DND-41 (cell line): ENCODE data around the gene SFXN2.

ENCODE experiments used
- CTCF ChIP-seq: IDR thresholded peaks from 2 replicates; pipeline ENCODE4 v1.5.1; 2012; ENCODE audit warnings: borderline replicate concordance, low read length, moderate library complexity, mild to moderate bottlenecking; ENCODE audit not compliant: poor library complexity, severe bottlenecking; ENCODE audit errors: extremely low read depth
- EZH2 ChIP-seq: IDR thresholded peaks from 3 replicates; pipeline ENCODE4 v1.6.1; 2012; ENCODE audit warnings: borderline replicate concordance, low read depth, mild to moderate bottlenecking, moderate library complexity, low read length, inconsistent platforms; ENCODE audit not compliant: severe bottlenecking

- TF ChIP-seq EZH2 (no peak), CTCF (no peak)
These were observed 30.1 kb downstream of the SFXN2 start for GRCh38 chr10:102744374-102745051.
